HG02642 (cell line): ENCODE measurements around the gene POLD2.

Experiments used
- ATAC-seq: cut with Tn5 transposase; IDR thresholded peaks from one replicate; pipeline ENCODE4 v1.9.1; 2021; ENCODE audit warnings: mild to moderate bottlenecking; ENCODE audit not compliant: unreplicated experiment, poor library complexity

Gene POLD2

DNA sequence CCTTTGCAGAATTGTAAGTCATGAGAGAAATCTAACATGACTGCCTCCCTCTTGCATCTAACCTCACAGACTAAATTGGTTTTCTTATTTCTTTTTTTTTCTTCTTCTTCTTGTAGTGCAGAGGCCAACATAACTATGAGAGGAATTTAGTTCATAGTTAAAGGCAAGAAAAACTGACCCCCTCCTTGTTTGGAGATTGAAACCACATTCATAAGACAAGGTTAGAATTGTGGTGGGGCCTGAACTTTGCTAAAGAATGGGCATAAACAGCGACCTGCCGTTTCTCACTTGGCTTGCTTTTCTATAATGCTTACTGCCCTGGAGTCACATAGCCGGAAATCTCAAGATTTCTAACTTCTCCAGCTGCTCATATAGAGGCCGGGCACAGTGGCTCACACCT lies 38.6 kb downstream of the POLD2 start:
- ATAC-seq, result no peak

DNA sequence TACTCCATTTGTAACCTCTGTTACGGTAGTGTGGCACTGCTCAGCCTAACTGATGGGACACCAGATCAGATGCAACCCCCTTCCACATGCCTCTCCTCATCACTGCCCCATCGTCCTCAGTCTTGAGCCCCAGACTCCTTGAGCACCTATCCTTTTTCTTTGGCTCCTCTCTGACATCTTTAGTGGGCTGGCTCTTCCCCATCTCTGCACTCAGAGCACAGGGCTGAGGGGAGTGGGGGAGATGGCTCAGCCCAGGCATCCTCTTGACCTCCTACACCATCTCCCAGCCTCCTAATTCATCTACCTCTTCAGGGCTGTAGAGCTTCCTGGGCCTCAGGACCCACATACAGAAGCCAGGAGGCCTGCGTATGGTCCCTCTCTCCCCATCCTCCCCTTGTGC lies 39.6 kb downstream of the POLD2 start:
- ATAC-seq, result no peak

DNA sequence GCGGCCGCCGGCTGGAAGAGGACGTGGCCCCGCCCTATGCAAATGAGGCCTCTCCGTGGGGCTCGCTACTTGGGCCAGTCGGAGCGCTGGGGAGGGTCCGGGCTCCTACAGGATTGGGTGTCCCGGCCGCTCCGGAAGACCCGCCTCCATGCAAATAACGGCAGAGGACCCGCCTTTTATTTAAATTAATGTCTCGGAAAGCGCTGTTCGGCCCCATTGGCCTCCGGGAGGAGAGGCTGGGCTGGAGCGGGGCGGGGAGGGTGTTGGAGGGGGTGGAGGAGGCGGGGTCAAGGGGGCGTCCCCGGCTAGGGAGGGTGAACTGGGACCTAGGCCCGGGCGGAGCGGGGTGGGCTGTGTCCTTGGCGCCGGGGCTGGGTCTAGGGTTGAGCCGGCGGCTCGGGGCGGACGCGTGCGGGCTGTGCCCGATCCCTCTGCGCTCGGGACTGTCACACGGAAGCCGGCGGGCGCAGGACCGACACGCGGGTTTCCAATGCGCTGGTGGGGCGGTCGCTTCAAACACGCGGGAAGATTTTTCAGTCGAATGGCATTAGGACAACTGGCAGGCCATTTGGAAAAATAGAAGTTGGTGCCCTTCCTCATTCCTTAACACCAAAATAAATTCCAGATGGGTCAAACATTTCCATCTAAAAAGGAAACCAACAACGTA lies 40.7 kb downstream of the POLD2 start:
- ATAC-seq, result peak; percentile 93

DNA sequence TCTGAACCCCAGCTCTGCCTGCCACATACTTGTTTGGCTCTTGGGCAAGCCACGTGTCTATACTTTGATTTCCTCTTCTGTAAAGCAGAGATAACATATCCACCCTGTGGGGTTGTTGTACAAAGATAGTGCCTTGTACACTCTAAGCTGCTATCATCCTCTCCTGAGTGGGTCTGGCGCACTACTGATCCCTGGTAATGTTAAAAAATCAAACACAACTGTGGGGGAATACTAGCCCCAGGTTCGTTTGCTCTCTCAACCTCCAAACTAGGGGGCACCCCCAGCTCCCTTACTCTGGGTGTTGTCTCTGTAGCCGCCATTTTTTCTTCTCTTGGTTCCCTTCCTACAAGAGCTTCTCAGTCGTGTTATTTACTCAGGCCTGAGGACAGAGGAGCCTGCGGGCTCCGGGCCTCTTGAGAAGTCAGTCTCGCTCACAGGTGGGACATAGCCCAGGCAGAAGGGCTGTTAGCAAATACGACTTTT lies 42.0 kb downstream of the POLD2 start:
- no peak for ATAC-seq

DNA sequence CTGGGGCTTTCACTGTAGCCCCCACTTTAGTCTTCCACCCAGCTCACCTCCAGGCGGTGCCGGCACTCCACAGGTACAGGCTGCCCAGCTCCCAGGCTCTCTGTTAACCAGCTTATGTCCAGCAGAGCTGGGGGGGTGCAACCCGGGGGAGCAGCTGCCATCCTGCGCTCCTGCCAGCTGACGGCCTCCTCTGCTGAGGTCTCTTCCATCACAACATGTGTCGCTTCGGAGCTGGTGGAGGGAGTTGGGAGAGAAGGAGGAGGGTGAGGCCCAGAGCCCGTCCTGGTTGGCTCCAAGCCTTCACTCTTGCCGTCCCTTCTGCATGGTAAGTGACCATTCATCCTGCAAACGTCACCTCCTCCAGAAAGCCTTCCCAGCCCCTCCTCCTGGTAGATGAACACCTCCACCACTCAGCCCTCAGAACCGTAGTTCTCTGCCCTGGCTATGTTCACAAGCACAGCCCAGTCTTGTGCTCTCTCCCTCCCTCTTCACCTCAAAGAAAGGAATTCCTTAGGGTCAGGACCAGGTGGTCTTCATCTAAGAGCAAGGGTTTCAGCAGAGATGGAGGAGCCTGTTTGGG lies 42.6 kb downstream of the POLD2 start:
- ATAC-seq, result no peak

GRCh38 chr7:44080118-44080517 lies 43.2 kb downstream of the POLD2 start:
- no peak for ATAC-seq

GRCh38 chr7:44079331-44080021 lies 43.9 kb downstream of the POLD2 start:
- ATAC-seq, result no peak

- ATAC-seq, result no peak
Observed at GRCh38 chr7:44078521-44078920, 44.8 kb downstream of the POLD2 start.

GRCh38 chr7:44077681-44078091 lies 45.7 kb downstream of the POLD2 start:
- ATAC-seq, result no peak

GRCh38 chr7:44077061-44077460 lies 46.3 kb downstream of the POLD2 start:
- no peak for ATAC-seq

GRCh38 chr7:44076101-44076895 lies 47.0 kb downstream of the POLD2 start:
- ATAC-seq, result no peak

DNA sequence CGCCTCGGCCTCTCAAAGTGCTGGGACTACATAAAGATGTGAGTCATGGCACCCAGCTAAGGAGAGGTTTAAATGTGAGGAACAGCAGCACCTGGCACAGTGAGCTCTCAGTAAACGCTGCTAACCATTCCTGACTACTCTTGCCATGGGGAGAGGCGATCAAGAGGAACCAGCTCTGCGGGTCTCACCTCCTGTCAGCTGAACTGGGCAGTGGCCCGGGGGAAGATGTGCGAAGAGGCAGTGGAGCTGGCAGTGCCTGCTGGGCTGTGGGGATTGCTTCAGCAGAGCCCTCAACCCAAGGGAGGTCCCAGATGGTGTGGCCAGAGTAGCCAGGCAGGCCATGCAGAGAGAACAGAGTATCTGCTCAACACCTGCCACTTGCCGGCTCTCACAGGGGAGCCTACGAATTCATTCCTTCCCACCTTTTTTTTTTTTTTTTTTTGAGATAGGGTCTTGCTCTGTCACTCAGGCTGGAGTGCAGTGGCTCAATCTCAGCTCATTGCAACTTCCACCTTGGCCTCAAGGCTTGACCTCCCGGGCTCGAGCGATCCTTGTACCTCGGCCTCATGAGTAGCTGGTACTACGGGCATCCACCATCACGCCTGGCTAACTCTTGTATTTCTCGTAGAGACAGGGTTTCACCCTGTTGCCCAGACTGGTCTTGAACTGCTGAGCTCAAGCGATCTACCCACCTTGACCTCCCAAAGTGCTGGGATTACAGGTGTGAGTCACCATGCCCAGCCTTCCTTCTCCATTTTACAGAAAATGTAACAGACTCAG lies 47.9 kb downstream of the POLD2 start:
- ATAC-seq, result no peak

DNA sequence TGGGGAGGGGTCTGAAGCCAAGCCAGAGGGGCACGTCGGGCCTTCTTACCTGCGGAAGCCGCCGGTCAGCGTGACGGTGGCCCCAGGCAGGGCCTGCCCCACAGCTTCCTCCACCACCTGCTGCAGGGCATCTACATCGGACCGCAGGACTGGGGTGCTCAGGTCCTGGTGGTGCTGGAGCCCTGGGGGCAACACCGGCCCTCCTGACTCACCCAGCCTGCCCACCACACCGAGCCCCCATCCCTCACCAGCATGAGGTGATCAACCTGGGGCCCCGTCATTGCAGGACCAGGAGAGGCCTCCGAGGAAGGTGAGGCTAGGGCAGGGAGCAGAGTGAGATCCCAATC lies 49.0 kb downstream of the POLD2 start:
- no peak for ATAC-seq

GRCh38 chr7:44073664-44074348 lies 49.5 kb downstream of the POLD2 start:
- ATAC-seq, result peak; percentile 52

DNA sequence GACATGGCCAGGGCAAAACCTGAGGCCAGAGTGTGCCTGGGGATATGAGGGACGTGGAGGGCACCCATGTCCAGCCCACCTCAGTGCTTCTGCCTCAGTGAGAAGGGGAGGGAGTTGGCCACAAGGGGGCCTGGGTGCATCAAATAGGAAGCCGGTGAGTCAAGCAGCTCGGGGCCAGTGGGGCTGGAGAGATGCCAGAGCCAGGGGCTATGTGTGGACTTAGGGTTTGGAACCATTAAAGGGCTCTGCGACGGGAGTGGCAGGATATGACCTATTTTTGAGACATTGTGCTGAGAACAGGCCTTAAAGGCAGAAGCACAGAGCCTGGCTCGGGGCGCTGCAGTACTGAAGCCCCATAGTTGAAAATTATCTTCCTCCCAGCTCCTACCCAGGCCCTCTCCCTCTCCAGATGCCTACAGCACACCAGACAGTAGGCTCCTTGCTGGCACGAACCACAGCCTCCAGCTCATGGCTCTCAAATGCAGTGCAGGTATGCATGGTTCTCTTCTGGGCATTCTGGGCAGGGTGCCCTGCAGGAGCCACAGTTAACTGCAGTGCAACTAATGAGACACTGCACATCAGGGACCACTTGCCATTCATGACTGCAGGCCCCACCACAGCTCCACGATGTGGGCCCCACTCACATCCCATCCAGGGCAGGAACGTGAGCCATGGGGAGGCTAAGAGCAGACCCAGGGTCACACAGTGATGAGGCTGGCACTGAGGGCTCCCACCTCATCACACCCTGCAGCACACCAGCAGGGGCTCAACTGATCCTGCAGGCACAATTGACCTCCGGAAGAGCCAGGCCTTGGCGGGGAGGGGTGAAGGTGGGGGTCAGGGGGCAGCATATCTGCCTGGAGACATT lies 50.8 kb downstream of the POLD2 start:
- ATAC-seq, result no peak

DNA sequence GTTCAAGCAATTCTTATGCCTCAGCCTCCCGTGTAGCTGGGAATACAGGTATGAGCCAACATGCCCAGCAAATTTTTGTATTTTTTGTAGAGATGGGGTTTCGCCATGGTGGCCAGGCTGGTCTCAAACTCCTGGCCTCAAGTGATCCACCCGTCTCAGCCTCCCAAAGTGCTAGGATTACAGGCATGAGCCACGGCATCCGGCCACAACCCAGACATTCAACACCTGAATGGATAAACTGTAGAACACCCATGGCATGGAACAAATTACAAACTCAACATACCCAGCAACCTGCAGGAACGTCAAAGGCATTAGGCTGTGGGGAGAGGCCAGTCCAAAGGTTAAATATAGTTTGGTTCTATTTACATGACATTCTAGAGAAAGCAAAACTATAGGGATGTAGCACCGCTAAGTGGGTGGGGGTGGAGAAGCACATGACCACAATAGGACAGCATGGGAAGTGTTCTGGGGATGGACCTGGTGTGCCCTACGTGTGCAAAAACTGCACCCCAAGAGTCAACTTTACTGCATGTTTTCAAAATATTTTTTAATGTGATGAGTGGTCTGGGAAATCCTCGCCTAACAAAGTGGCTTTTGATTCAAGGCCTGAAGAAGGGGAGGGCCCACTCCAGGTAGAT lies 51.5 kb downstream of the POLD2 start:
- no peak for ATAC-seq

- ATAC-seq, result no peak
Observed at GRCh38 chr7:44068054-44068453, 55.3 kb downstream of the POLD2 start.
